Measurements from ENCODE around the gene CHCHD2. TPM values are rescaled to one million over a fixed set of nuclear protein-coding genes. Genes with fewer than 3 reads are reported as not detected.
"Not testable (repeated sequence)": the region's sequence is repeated elsewhere in the genome, so short reads cannot be mapped to it uniquely, and the experiment has no call there.

The CHCHD2 gene
- total RNA-seq, 3 donors from 2014 or later = 233 to 287 (median 282) TPM

- Histone ChIP-seq H3K9me3 (no peaks in the 10 kb centered on the region), H3K36me3 (ENCODE audit: low read depth) (peaks cover 23% of the 10 kb centered on the region), H3K4me3 (no peak overlapping the region), H3K4me1 (ENCODE audit: low read depth) (peaks cover 2% of the 10 kb centered on the region)
- TF ChIP-seq CTCF (IDR thresholded peaks at IDR 0.05) = no peak
- DNase-seq = no peak
- intact Hi-C loops (cut with DNase I, micrococcal nuclease) = no loop called here
- no peak for ATAC-seq
These were observed 6.6 kb downstream of the CHCHD2 start for GRCh38 chr7:56099653-56100052.

- H3K4me3 ChIP-seq; intact Hi-C loops (cut with DNase I, micrococcal nuclease); DNase-seq; ATAC-seq; H3K9me3 ChIP-seq; H3K4me1 ChIP-seq (ENCODE audit: low read depth): not testable (repeated sequence)
- H3K36me3 ChIP-seq (ENCODE audit: low read depth) = peaks cover 17% of the 10 kb centered on the region
These were observed 7.9 kb downstream of the CHCHD2 start for GRCh38 chr7:56098187-56099008.

- Histone ChIP-seq H3K4me1 (ENCODE audit: low read depth) (no peaks in the 10 kb centered on the region), H3K4me3 (no peak overlapping the region), H3K9me3 (no peaks in the 10 kb centered on the region), H3K36me3 (ENCODE audit: low read depth) (peaks cover 14% of the 10 kb centered on the region)
- TF ChIP-seq CTCF (IDR thresholded peaks at IDR 0.05) = no peak
- ATAC-seq (peak; percentile 42), DNase-seq (no peak)
- intact Hi-C loops (cut with DNase I, micrococcal nuclease) = no loop called here
These were observed 8.6 kb downstream of the CHCHD2 start for GRCh38 chr7:56097700-56098099.

GRCh38 chr7:56092789-56093531, 13.3 kb downstream of the CHCHD2 start, which contains the start of gene PHKG1:
Gene PHKG1, minus strand, starts transcription at chr7:56092952. Its CDS starts 4,011 bp downstream, at chr7:56088941.
- Histone ChIP-seq H3K36me3 (ENCODE audit: low read depth) (no peaks in the 10 kb centered on the region), H3K4me3 (no peak within 1 kb of the TSS), H3K4me1 (ENCODE audit: low read depth) (no peaks in the 10 kb centered on the region), H3K9me3 (no peaks in the 10 kb centered on the region)
- TF ChIP-seq CTCF (IDR thresholded peaks at IDR 0.05) = peak; percentile 8
- DNase-seq = peak; percentile 47 to 75 (median 62)
- ATAC-seq = peak; percentile 86
- intact Hi-C loops (cut with DNase I, micrococcal nuclease) = no loop called here

GRCh38 chr7:56092388-56092787, 13.9 kb downstream of the CHCHD2 start:
- H3K4me3 ChIP-seq; H3K9me3 ChIP-seq; ATAC-seq; DNase-seq; H3K4me1 ChIP-seq (ENCODE audit: low read depth); intact Hi-C loops (cut with DNase I, micrococcal nuclease); H3K36me3 ChIP-seq (ENCODE audit: low read depth): not testable (repeated sequence)

- Histone ChIP-seq H3K9me3 (no peaks in the 10 kb centered on the region), H3K4me3 (no peak overlapping the region), H3K36me3 (ENCODE audit: low read depth) (no peaks in the 10 kb centered on the region), H3K4me1 (ENCODE audit: low read depth) (no peaks in the 10 kb centered on the region)
- no peak for TF ChIP-seq CTCF (IDR thresholded peaks at IDR 0.05)
- DNase-seq = no peak
- ATAC-seq = peak; percentile 11
- intact Hi-C loops (cut with DNase I, micrococcal nuclease) = no loop called here
These were observed 14.7 kb downstream of the CHCHD2 start for GRCh38 chr7:56091591-56091990.

All from mucosa of descending colon (tissue), 3 donors.